Osteoblast (primary cell): Measurements from ENCODE around the gene NMT1. TPM values are rescaled to one million over a fixed set of nuclear protein-coding genes. Genes with fewer than 3 reads are reported as not detected.

Experiments
- DNase-seq: peaks from one replicate; pipeline ENCODE4 v3.0.0; 2011; ENCODE audit warnings: low spot score, mixed read lengths; ENCODE audit not compliant: insufficient read length; ENCODE audit errors: missing footprints
- H2AFZ ChIP-seq: 2 replicates; pipeline ENCODE4 v1.6.0; 2011; ENCODE audit warnings: mild to moderate bottlenecking, low read length
- H3K27ac ChIP-seq: 2 replicates; pipeline ENCODE4 v1.5.1; 2011; ENCODE audit warnings: mild to moderate bottlenecking, low read depth, low read length, moderate library complexity
- H3K27me3 ChIP-seq: 2 replicates; pipeline ENCODE4 v1.6.0; 2012; ENCODE audit warnings: mild to moderate bottlenecking, control low read depth, inconsistent platforms, low read length, moderate library complexity; ENCODE audit not compliant: insufficient read depth
- H3K36me3 ChIP-seq: 2 replicates; pipeline ENCODE4 v1.5.1; 2011; ENCODE audit warnings: mild to moderate bottlenecking, low read length, control low read depth, moderate library complexity; ENCODE audit not compliant: insufficient read depth
- H3K4me1 ChIP-seq: 2 replicates; pipeline ENCODE4 v1.5.1; 2011; ENCODE audit warnings: mild to moderate bottlenecking, low read length, control low read depth, moderate library complexity; ENCODE audit not compliant: insufficient read depth
- H3K4me2 ChIP-seq: 2 replicates; pipeline ENCODE4 v1.6.0; 2011; ENCODE audit warnings: mild to moderate bottlenecking, low read length; ENCODE audit not compliant: insufficient read depth
- H3K4me3 ChIP-seq: fragments of 200-600 bp; sonication (generic); 3 replicates; pipeline ENCODE4 v1.5.1; 2012; ENCODE audit warnings: mild to moderate bottlenecking, low read length, inconsistent platforms; ENCODE audit not compliant: insufficient read depth
- H3K79me2 ChIP-seq: 2 replicates; pipeline ENCODE4 v1.6.0; 2012; ENCODE audit warnings: mild to moderate bottlenecking, low read length, control low read depth, inconsistent platforms; ENCODE audit not compliant: insufficient read depth
- H3K9me3 ChIP-seq: 2 replicates; pipeline ENCODE4 v1.5.1; 2011; ENCODE audit warnings: low read depth, low read length, control low read depth
- H4K20me1 ChIP-seq: 2 replicates; pipeline ENCODE4 v1.6.0; 2012; ENCODE audit warnings: mild to moderate bottlenecking, low read length, control low read depth; ENCODE audit not compliant: insufficient read depth
- total RNA-seq: library from RNA; depleted of rRNA; stranded (reverse); fragments of >200 nt; gene quantifications from 2 replicates; pipeline ENCODE4 v1.2.3, GENCODE V29; 2012
- TF ChIP-seq, protein P1 (sequence below): IDR thresholded peaks from 2 replicates; pipeline ENCODE4 v1.5.1; 2011; ENCODE audit warnings: mild to moderate bottlenecking, low read depth, low read length, moderate library complexity; ENCODE audit errors: extremely low read depth

The NMT1 gene
- total RNA-seq, 1 donor: 51.8 TPM

GRCh38 chr17:45040459-45040858 lies 20.7 kb upstream of the NMT1 start:
- Histone ChIP-seq H3K36me3 (peaks cover 4% of the 10 kb centered on the region), H2AFZ (no peak overlapping the region), H3K4me2 (no peak overlapping the region), H3K79me2 (peaks cover 72% of the 10 kb centered on the region), H3K9me3 (no peaks in the 10 kb centered on the region), H3K4me3 (no peak overlapping the region), H3K27me3 (no peaks in the 10 kb centered on the region), H3K27ac (no peak overlapping the region), H3K4me1 (peaks cover 21% of the 10 kb centered on the region), H4K20me1 (peaks cover 41% of the 10 kb centered on the region)
- DNase-seq: peak; percentile 84
- TF ChIP-seq, protein P1, sequence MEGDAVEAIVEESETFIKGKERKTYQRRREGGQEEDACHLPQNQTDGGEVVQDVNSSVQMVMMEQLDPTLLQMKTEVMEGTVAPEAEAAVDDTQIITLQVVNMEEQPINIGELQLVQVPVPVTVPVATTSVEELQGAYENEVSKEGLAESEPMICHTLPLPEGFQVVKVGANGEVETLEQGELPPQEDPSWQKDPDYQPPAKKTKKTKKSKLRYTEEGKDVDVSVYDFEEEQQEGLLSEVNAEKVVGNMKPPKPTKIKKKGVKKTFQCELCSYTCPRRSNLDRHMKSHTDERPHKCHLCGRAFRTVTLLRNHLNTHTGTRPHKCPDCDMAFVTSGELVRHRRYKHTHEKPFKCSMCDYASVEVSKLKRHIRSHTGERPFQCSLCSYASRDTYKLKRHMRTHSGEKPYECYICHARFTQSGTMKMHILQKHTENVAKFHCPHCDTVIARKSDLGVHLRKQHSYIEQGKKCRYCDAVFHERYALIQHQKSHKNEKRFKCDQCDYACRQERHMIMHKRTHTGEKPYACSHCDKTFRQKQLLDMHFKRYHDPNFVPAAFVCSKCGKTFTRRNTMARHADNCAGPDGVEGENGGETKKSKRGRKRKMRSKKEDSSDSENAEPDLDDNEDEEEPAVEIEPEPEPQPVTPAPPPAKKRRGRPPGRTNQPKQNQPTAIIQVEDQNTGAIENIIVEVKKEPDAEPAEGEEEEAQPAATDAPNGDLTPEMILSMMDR: no peak

GRCh38 chr17:45042346-45043120 lies 18.6 kb upstream of the NMT1 start:
- Histone ChIP-seq H3K9me3 (no peaks in the 10 kb centered on the region), H2AFZ (no peak overlapping the region), H3K27ac (no peak overlapping the region), H3K79me2 (peaks cover 74% of the 10 kb centered on the region), H4K20me1 (peaks cover 41% of the 10 kb centered on the region), H3K27me3 (no peaks in the 10 kb centered on the region), H3K4me2 (no peak overlapping the region), H3K36me3 (no peaks in the 10 kb centered on the region), H3K4me1 (peaks cover 31% of the 10 kb centered on the region), H3K4me3 (no peak overlapping the region)
- TF ChIP-seq, protein P1: no peak
- peak; percentile 77 for DNase-seq

- Histone ChIP-seq H3K4me2 (no peak overlapping the region), H3K27me3 (no peaks in the 10 kb centered on the region), H4K20me1 (peaks cover 36% of the 10 kb centered on the region), H3K36me3 (no peaks in the 10 kb centered on the region), H3K4me1 (peaks cover 30% of the 10 kb centered on the region), H3K79me2 (peaks cover 81% of the 10 kb centered on the region), H2AFZ (no peak overlapping the region), H3K4me3 (no peak overlapping the region), H3K9me3 (no peaks in the 10 kb centered on the region), H3K27ac (no peak overlapping the region)
- TF ChIP-seq, protein P1: no peak
- DNase-seq: peak; percentile 63
These were observed 17.1 kb upstream of the NMT1 start for GRCh38 chr17:45043813-45044540.

GRCh38 chr17:45046537-45047125 lies 14.5 kb upstream of the NMT1 start:
- Histone ChIP-seq H3K4me2 (peak overlapping the region; percentile 38), H4K20me1 (peaks cover 19% of the 10 kb centered on the region), H3K36me3 (no peaks in the 10 kb centered on the region), H2AFZ (no peak overlapping the region), H3K79me2 (peaks cover 82% of the 10 kb centered on the region), H3K4me1 (peaks cover 39% of the 10 kb centered on the region), H3K27ac (peak overlapping the region; percentile 46), H3K4me3 (no peak overlapping the region), H3K27me3 (no peaks in the 10 kb centered on the region), H3K9me3 (no peaks in the 10 kb centered on the region)
- DNase-seq: peak; percentile 69
- TF ChIP-seq, protein P1: no peak
